GM12878 (cell line): ENCODE measurements around the gene COL17A1. TPM values are rescaled to one million over a fixed set of nuclear protein-coding genes. Genes with fewer than 3 reads are reported as not detected.

ENCODE experiments used
- CBX5 ChIP-seq: sonication (generic); IDR thresholded peaks from 2 replicates; pipeline ENCODE4 v1.6.1; 2016; ENCODE audit warnings: low read depth, moderate library complexity, mild to moderate bottlenecking, inconsistent platforms
- CHD1 ChIP-seq: IDR thresholded peaks from 2 replicates; pipeline ENCODE4 v1.6.1; 2012; ENCODE audit warnings: low read depth, low read length, improper control_type of control experiment
- CHD4 ChIP-seq: fragments of 200-600 bp; sonication (generic); IDR thresholded peaks from 2 replicates; pipeline ENCODE4 v1.6.1; 2016; ENCODE audit warnings: mild to moderate bottlenecking
- GABPA ChIP-seq: IDR thresholded peaks from 2 replicates; pipeline ENCODE4 v1.6.1; 2014; ENCODE audit warnings: antibody characterized with exemption, low read depth, mild to moderate bottlenecking, inconsistent platforms
- MYB ChIP-seq: fragments of 150-350 bp; IDR thresholded peaks from 2 replicates; pipeline ENCODE4 v1.6.1; 2014; ENCODE audit warnings: mild to moderate bottlenecking, low read depth, low read length, borderline replicate concordance
- NFYB ChIP-seq: IDR thresholded peaks from 2 replicates; pipeline ENCODE4 v1.6.1; 2011; ENCODE audit warnings: low read depth, mild to moderate bottlenecking, low read length, improper control_type of control experiment, moderate library complexity; ENCODE audit not compliant: insufficient read depth
- POLR2AphosphoS5 ChIP-seq: IDR thresholded peaks from 2 replicates; pipeline ENCODE4 v1.6.1; 2011; ENCODE audit warnings: mild to moderate bottlenecking, low read length, inconsistent platforms
- RB1 ChIP-seq: fragments of 450-650 bp; formaldehyde crosslinking; IDR thresholded peaks from 2 replicates; pipeline ENCODE4 v1.6.1; 2017; ENCODE audit warnings: mild to moderate bottlenecking, borderline replicate concordance
- YY1 ChIP-seq: IDR thresholded peaks from 2 replicates; pipeline ENCODE4 v1.6.1; 2011; ENCODE audit warnings: low read depth, mild to moderate bottlenecking, low read length
- ZNF274 ChIP-seq: IDR thresholded peaks from one replicate; pipeline ENCODE4 v1.8.0; 2011; ENCODE audit not compliant: insufficient read length, insufficient read depth
- polyA plus RNA-seq, 11 experiments: library from polyadenylated mRNA; depleted of rRNA in 4 of 11; unstranded in 6 of 11; stranded (reverse) in 5 of 11; fragments of >200 nt; fragmentation: Nextera tagmentation in 4 of 11; fragmentation: Illumina TruSeq in 1 of 11; extraction: Ambion mirVana in 4 of 11; extraction: Trizol in 1 of 11; gene quantifications; 1 replicate in 1 of 11; 2 replicates in 10 of 11; pipeline versions ENCODE4 v1.2.1 to v1.2.3, GENCODE V29; 2011 to 2016; ENCODE audit warnings: inconsistent platforms in 2 of 11, missing spikeins in 2 of 11, low read depth in 1 of 11
- total RNA-seq, 4 experiments: library from RNA; depleted of rRNA in 3 of 4; stranded (reverse); fragments of >200 nt in 3 of 4; fragmentation: Illumina TruSeq in 1 of 4; extraction: Trizol in 1 of 4; gene quantifications; 2 replicates each; pipeline versions ENCODE4 v1.2.1 to v1.2.3, GENCODE V29; 2013 to 2021
- TF ChIP-seq, protein P1 (sequence below): IDR thresholded peaks from 2 replicates; pipeline ENCODE4 v1.6.1; 2012; ENCODE audit warnings: improper control_type of control experiment, low read depth, low read length; ENCODE audit not compliant: insufficient replicate concordance
- TF ChIP-seq, protein P2 (sequence below): IDR thresholded peaks from 2 replicates; pipeline ENCODE4 v1.6.1; 2011; ENCODE audit warnings: low read depth, low read length, improper control_type of control experiment, borderline replicate concordance
- TF ChIP-seq, protein P3 (sequence below): fragments of 450-650 bp; IDR thresholded peaks from 2 replicates; pipeline ENCODE4 v1.6.1; 2017; ENCODE audit warnings: borderline replicate concordance
- TF ChIP-seq, protein P4 (sequence below): fragments of 450-650 bp; IDR thresholded peaks from 2 replicates; pipeline ENCODE4 v1.6.1; 2018; ENCODE audit warnings: mild to moderate bottlenecking, low read depth, moderate library complexity; ENCODE audit not compliant: partially characterized antibody

Gene COL17A1
- total and polyA plus RNA-seq, 10 of the 15 experiments (the other 5 are each of a cell fraction or from before 2014, with no cell fraction given), result 0.08 to 0.22 TPM; not detected in 8

DNA sequence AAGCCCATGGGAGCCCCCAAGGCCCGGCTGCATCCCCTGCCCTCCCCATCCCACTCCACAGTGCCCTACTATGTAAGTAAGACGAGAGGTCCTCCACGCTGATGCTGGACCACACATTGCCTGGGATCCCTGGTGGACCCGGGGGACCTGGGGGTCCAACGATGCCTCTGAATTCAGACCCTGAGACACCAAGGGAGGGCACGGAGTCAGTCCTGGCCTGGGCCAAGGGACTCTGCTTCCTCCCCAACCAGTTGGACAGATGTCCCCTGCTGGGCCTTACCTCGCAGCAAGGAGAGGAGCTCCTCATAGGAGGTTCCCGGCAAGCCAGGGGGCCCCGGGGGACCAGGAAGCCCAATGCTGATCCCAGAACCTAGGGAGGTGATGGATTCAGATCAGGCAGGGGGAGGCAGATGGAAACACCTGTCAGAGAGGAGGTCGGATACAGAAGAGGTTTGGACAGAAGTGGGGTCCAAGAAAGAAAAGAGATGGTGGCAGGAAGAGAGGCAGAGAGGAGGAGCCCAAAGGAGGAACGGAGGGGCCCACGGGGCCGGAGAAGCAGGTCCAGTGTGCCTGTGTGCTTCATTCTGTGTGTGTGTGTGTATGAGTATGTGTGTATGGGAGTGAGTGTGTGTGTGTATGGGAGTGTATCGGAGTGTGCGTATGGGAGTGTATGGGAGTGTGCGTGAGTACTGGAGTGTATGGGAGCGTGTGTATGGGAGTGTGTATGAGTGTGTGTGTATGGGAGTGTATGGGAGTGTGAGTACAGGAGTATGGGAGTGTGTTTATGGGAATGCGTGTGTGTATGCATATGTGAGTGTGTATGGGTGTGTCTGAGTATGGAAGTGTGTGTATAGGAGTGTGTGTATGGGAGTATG lies 50.2 kb downstream of the COL17A1 start (continued):
- TF ChIP-seq, protein P1, sequence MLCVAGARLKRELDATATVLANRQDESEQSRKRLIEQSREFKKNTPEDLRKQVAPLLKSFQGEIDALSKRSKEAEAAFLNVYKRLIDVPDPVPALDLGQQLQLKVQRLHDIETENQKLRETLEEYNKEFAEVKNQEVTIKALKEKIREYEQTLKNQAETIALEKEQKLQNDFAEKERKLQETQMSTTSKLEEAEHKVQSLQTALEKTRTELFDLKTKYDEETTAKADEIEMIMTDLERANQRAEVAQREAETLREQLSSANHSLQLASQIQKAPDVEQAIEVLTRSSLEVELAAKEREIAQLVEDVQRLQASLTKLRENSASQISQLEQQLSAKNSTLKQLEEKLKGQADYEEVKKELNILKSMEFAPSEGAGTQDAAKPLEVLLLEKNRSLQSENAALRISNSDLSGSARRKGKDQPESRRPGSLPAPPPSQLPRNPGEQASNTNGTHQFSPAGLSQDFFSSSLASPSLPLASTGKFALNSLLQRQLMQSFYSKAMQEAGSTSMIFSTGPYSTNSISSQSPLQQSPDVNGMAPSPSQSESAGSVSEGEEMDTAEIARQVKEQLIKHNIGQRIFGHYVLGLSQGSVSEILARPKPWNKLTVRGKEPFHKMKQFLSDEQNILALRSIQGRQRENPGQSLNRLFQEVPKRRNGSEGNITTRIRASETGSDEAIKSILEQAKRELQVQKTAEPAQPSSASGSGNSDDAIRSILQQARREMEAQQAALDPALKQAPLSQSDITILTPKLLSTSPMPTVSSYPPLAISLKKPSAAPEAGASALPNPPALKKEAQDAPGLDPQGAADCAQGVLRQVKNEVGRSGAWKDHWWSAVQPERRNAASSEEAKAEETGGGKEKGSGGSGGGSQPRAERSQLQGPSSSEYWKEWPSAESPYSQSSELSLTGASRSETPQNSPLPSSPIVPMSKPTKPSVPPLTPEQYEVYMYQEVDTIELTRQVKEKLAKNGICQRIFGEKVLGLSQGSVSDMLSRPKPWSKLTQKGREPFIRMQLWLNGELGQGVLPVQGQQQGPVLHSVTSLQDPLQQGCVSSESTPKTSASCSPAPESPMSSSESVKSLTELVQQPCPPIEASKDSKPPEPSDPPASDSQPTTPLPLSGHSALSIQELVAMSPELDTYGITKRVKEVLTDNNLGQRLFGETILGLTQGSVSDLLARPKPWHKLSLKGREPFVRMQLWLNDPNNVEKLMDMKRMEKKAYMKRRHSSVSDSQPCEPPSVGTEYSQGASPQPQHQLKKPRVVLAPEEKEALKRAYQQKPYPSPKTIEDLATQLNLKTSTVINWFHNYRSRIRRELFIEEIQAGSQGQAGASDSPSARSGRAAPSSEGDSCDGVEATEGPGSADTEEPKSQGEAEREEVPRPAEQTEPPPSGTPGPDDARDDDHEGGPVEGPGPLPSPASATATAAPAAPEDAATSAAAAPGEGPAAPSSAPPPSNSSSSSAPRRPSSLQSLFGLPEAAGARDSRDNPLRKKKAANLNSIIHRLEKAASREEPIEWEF, result no peak
- TF ChIP-seq, protein P2, sequence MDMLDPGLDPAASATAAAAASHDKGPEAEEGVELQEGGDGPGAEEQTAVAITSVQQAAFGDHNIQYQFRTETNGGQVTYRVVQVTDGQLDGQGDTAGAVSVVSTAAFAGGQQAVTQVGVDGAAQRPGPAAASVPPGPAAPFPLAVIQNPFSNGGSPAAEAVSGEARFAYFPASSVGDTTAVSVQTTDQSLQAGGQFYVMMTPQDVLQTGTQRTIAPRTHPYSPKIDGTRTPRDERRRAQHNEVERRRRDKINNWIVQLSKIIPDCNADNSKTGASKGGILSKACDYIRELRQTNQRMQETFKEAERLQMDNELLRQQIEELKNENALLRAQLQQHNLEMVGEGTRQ, result no peak
- TF ChIP-seq MYB (no peak), YY1 (no peak), GABPA (no peak), NFYB (no peak), ZNF274 (no peak), CHD4 (no peak), RB1 (no peak), CHD1 (no peak), CBX5 (no peak), POLR2AphosphoS5 (no peak)
- TF ChIP-seq, protein P3, sequence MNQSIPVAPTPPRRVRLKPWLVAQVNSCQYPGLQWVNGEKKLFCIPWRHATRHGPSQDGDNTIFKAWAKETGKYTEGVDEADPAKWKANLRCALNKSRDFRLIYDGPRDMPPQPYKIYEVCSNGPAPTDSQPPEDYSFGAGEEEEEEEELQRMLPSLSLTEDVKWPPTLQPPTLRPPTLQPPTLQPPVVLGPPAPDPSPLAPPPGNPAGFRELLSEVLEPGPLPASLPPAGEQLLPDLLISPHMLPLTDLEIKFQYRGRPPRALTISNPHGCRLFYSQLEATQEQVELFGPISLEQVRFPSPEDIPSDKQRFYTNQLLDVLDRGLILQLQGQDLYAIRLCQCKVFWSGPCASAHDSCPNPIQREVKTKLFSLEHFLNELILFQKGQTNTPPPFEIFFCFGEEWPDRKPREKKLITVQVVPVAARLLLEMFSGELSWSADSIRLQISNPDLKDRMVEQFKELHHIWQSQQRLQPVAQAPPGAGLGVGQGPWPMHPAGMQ, result no peak
- TF ChIP-seq, protein P4, sequence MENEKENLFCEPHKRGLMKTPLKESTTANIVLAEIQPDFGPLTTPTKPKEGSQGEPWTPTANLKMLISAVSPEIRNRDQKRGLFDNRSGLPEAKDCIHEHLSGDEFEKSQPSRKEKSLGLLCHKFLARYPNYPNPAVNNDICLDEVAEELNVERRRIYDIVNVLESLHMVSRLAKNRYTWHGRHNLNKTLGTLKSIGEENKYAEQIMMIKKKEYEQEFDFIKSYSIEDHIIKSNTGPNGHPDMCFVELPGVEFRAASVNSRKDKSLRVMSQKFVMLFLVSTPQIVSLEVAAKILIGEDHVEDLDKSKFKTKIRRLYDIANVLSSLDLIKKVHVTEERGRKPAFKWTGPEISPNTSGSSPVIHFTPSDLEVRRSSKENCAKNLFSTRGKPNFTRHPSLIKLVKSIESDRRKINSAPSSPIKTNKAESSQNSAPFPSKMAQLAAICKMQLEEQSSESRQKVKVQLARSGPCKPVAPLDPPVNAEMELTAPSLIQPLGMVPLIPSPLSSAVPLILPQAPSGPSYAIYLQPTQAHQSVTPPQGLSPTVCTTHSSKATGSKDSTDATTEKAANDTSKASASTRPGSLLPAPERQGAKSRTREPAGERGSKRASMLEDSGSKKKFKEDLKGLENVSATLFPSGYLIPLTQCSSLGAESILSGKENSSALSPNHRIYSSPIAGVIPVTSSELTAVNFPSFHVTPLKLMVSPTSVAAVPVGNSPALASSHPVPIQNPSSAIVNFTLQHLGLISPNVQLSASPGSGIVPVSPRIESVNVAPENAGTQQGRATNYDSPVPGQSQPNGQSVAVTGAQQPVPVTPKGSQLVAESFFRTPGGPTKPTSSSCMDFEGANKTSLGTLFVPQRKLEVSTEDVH, result no peak
- TF ChIP-seq, all 136 proteins: peak for 0
